PC-9 (cell line): Measurements from ENCODE around the gene NAT10. TPM values are rescaled to one million over a fixed set of nuclear protein-coding genes. Genes with fewer than 3 reads are reported as not detected.

ENCODE experiments used
- BruUV-seq: library from RNA; stranded (reverse); fragments of 400-500 nt; replicated peaks from 2 replicates; lab custom pipeline; 2021; lab: Mats Ljungman, UMichigan
- CTCF ChIA-PET: fragments of 300-600 bp; sonication (Branson Sonifier 250); formaldehyde crosslinking; loops from one replicate; lab custom pipeline; 2022; ENCODE audit warnings: antibody characterized with exemption; lab: Charles Lee
- POLR2A ChIA-PET: fragments of 300-600 bp; sonication (Branson Sonifier 250); formaldehyde crosslinking; loops from one replicate; lab custom pipeline; 2022; ENCODE audit warnings: antibody characterized with exemption; ENCODE audit not compliant: unreplicated experiment; lab: Charles Lee
- DNase-seq, 2 experiments: peaks; one replicate each; pipeline versions ENCODE4 v3.0.0 to v3.0.0-alpha.2; 2015 to 2022; ENCODE audit warnings: mixed read lengths in 1 of 2
- H2AFZ ChIP-seq: fragments of 200-600 bp; sonication (generic); 2 replicates; pipeline ENCODE4 v1.8.1; 2017; ENCODE audit warnings: antibody characterized with exemption
- H3F3A ChIP-seq: fragments of 200-600 bp; sonication (generic); 2 replicates; pipeline ENCODE4 v1.8.1; 2017; ENCODE audit warnings: antibody characterized with exemption, mild to moderate bottlenecking, low read depth; ENCODE audit not compliant: insufficient read depth
- H3K27ac ChIP-seq: fragments of 200-600 bp; sonication (generic); 2 replicates; pipeline ENCODE4 v1.6.1; 2016; ENCODE audit warnings: mixed run types
- H3K27me3 ChIP-seq: fragments of 200-600 bp; sonication (generic); 2 replicates; pipeline ENCODE4 v1.6.1; 2016; ENCODE audit warnings: low read depth, mixed run types; ENCODE audit not compliant: insufficient read depth
- H3K36me3 ChIP-seq: fragments of 200-600 bp; sonication (generic); 2 replicates; pipeline ENCODE4 v1.6.1; 2016; ENCODE audit warnings: low read depth, mixed run types
- H3K4me1 ChIP-seq: fragments of 200-600 bp; sonication (generic); replicated peaks from 2 replicates; pipeline ENCODE4 v1.6.1; 2016; ENCODE audit warnings: mixed run types; ENCODE audit not compliant: insufficient read depth
- H3K4me2 ChIP-seq: fragments of 200-600 bp; sonication (generic); 2 replicates; pipeline ENCODE4 v1.6.1; 2017; ENCODE audit warnings: mixed run types
- H3K4me3 ChIP-seq: fragments of 200-600 bp; sonication (generic); 2 replicates; pipeline ENCODE4 v1.6.1; 2016; ENCODE audit warnings: mixed run types
- H3K79me2 ChIP-seq: fragments of 200-600 bp; sonication (generic); 2 replicates; pipeline ENCODE4 v1.6.1; 2017; ENCODE audit warnings: low read depth, mixed run types
- H3K9me2 ChIP-seq: fragments of 200-600 bp; sonication (generic); 2 replicates; pipeline ENCODE4 v1.8.1; 2017; ENCODE audit warnings: mild to moderate bottlenecking; ENCODE audit not compliant: insufficient read depth
- H3K9me3 ChIP-seq: fragments of 200-600 bp; sonication (generic); 2 replicates; pipeline ENCODE4 v1.8.1; 2016; ENCODE audit warnings: low read depth; ENCODE audit not compliant: insufficient read depth
- H4K20me1 ChIP-seq: fragments of 200-600 bp; sonication (generic); 2 replicates; pipeline ENCODE4 v1.8.1; 2017; ENCODE audit not compliant: insufficient read depth
- CTCF ChIP-seq: fragments of 200-600 bp; sonication (generic); conservative IDR thresholded peaks from 2 replicates; pipeline ENCODE4 v1.6.1; 2017; ENCODE audit warnings: mixed run types, antibody characterized with exemption, mild to moderate bottlenecking, moderate library complexity
- EZH2 ChIP-seq: fragments of 200-600 bp; sonication (generic); IDR thresholded peaks from 2 replicates; pipeline ENCODE4 v1.8.0; 2017; ENCODE audit warnings: antibody characterized with exemption, low read depth
- intact Hi-C: fragments of 100-400 bp; cut with micrococcal nuclease; formaldehyde crosslinking; loops from one replicate; pipeline ENCODE4 v1.10.0; 2022; ENCODE audit not compliant: unreplicated experiment
- total RNA-seq: library from RNA; stranded (reverse); gene quantifications from 2 replicates; pipeline ENCODE4 v1.2.3, GENCODE V29; 2021

NAT10 gene
- total RNA-seq, 1 experiment from 2014 or later: 62.3 TPM

- H3K27me3 ChIP-seq: no peaks in the 10 kb centered on the region
- peaks cover 32% of the 10 kb centered on the region for H3K79me2 ChIP-seq
- no TSS peak for BruUV-seq
- no peak overlapping the region for H3K4me3 ChIP-seq
- H3F3A ChIP-seq: peaks cover 35% of the 10 kb centered on the region; the same call in 1 of the 2 replicates
- peak overlapping the region; percentile 62 for H3K4me2 ChIP-seq
- H3K27ac ChIP-seq: peak overlapping the region; percentile 56
- peaks cover 37% of the 10 kb centered on the region for H3K4me1 ChIP-seq
- CTCF ChIA-PET: interaction anchor here (0.6 to 2.5 kb wide), 5 partner anchors 20 to 370 kb away, joined by 3 to 12 read pairs (median 4); no protein-coding TSS in a partner anchor
- peak; percentile 77 to 84 for DNase-seq
- POLR2A ChIA-PET: interaction anchor here (0.6 kb wide), 2 partner anchors 80 to 101 kb away, joined by 3 to 27 read pairs; no protein-coding TSS in a partner anchor
- no peaks in the 10 kb centered on the region for H3K9me2 ChIP-seq
- no peaks in the 10 kb centered on the region for H3K36me3 ChIP-seq
- H2AFZ ChIP-seq: no peak overlapping the region
- TF ChIP-seq CTCF (peak; percentile 40; the same call in 1 of the 2 replicates), EZH2 (no peak)
- no peaks in the 10 kb centered on the region for H3K9me3 ChIP-seq
- intact Hi-C loops: loop anchor here (2.0 kb wide), 1 partner anchor 108 kb away; no protein-coding TSS in a partner anchor
- peaks cover 12% of the 10 kb centered on the region for H4K20me1 ChIP-seq
Measured at GRCh38 chr11:34194576-34195335, 89.3 kb downstream of the NAT10 start.

Other genes with a start within 250 kb of the NAT10 start
- gene LMO2, start 213.6 kb upstream of the NAT10 start, total RNA-seq: 0.28 and 0.45 TPM in 2 replicates
- gene CAPRIN1, start 53.9 kb upstream of the NAT10 start, total RNA-seq: 258 and 289 TPM in 2 replicates